ENCODE data around the gene ZC3H18. TPM values are rescaled to one million over a fixed set of nuclear protein-coding genes. Genes with fewer than 3 reads are reported as not detected.

Gene ZC3H18
- total RNA-seq, 1 experiment from 2014 or later: 11.8 TPM

GRCh38 chr16:88530858-88531203 is 39.4 kb upstream of the ZC3H18 start:
- Histone ChIP-seq H3K9me3 (ENCODE audit: low read length) (no peaks in the 10 kb centered on the region), H3K4me3 (ENCODE audit: low read length) (no peak overlapping the region), H3K27ac (ENCODE audit: low read length) (no peak overlapping the region), H3K79me2 (ENCODE audit: low read length) (peaks cover 13% of the 10 kb centered on the region), H3K9me2 (replicated peaks; ENCODE audit: low read length) (no peaks in the 10 kb centered on the region), H3K27me3 (ENCODE audit: low read length) (no peaks in the 10 kb centered on the region), H3K4me1 (ENCODE audit: insufficient read depth, low read length) (0 out of 2 replicates have a peak, but pooled peaks cover 6% of the 10 kb centered on the region), H4K20me1 (ENCODE audit: low read length) (no peaks in the 10 kb centered on the region), H3F3A (ENCODE audit: low read length, unreplicated experiment) (no peaks in the 10 kb centered on the region), H3K4me2 (ENCODE audit: low read length) (no peak overlapping the region), H3K36me3 (ENCODE audit: low read depth, low read length) (no peaks in the 10 kb centered on the region), H2AFZ (ENCODE audit: low read length) (no peak overlapping the region), H3K9ac (ENCODE audit: low read length) (no peak overlapping the region)
- no peak for ATAC-seq
- BruUV-seq (replicated peaks): no TSS peak
- POLR2A ChIA-PET (ENCODE audit: unreplicated experiment): no interaction called here
- no peak for DNase-seq
- intact Hi-C loops (cut with micrococcal nuclease): no loop called here
- TF ChIP-seq EZH2 (IDR thresholded peaks at IDR 0.05; ENCODE audit: low read length, unreplicated experiment) (no peak), EZH2phosphoT487 (IDR thresholded peaks at IDR 0.05; ENCODE audit: borderline replicate concordance, low read length) (no peak), CTCF (conservative IDR thresholded peaks at IDR 0.05; ENCODE audit: low read depth, low read length) (no peak)
- CTCF ChIA-PET: no interaction called here

- H4K20me1 ChIP-seq (ENCODE audit: low read length): no peaks in the 10 kb centered on the region
- no peak overlapping the region for H3K27ac ChIP-seq (ENCODE audit: low read length)
- BruUV-seq (replicated peaks): no TSS peak
- H2AFZ ChIP-seq (ENCODE audit: low read length): no peak overlapping the region
- no peaks in the 10 kb centered on the region for H3K9me2 ChIP-seq (replicated peaks; ENCODE audit: low read length)
- TF ChIP-seq EZH2 (IDR thresholded peaks at IDR 0.05; ENCODE audit: low read length, unreplicated experiment): no peak
- no peak for TF ChIP-seq CTCF (conservative IDR thresholded peaks at IDR 0.05; ENCODE audit: low read depth, low read length)
- TF ChIP-seq EZH2phosphoT487 (IDR thresholded peaks at IDR 0.05; ENCODE audit: borderline replicate concordance, low read length): no peak
- ATAC-seq (no peak), DNase-seq (no peak)
- 0 out of 2 replicates have a peak, but pooled peaks cover 6% of the 10 kb centered on the region for H3K4me1 ChIP-seq (ENCODE audit: insufficient read depth, low read length)
- no peaks in the 10 kb centered on the region for H3K36me3 ChIP-seq (ENCODE audit: low read depth, low read length)
- no peak overlapping the region for H3K4me2 ChIP-seq (ENCODE audit: low read length)
- H3K79me2 ChIP-seq (ENCODE audit: low read length): peaks cover 13% of the 10 kb centered on the region
- CTCF ChIA-PET: no interaction called here
- no peak overlapping the region for H3K4me3 ChIP-seq (ENCODE audit: low read length)
- H3K9me3 ChIP-seq (ENCODE audit: low read length): no peaks in the 10 kb centered on the region
- H3K9ac ChIP-seq (ENCODE audit: low read length): no peak overlapping the region
- H3K27me3 ChIP-seq (ENCODE audit: low read length): no peaks in the 10 kb centered on the region
- POLR2A ChIA-PET (ENCODE audit: unreplicated experiment): no interaction called here
- no peaks in the 10 kb centered on the region for H3F3A ChIP-seq (ENCODE audit: low read length, unreplicated experiment)
- intact Hi-C loops (cut with micrococcal nuclease): no loop called here
Measured at GRCh38 chr16:88531346-88531745, 38.9 kb upstream of the ZC3H18 start.

GRCh38 chr16:88531931-88532433 is 38.2 kb upstream of the ZC3H18 start:
- Histone ChIP-seq H3K4me3 (ENCODE audit: low read length) (no peak overlapping the region), H3K36me3 (ENCODE audit: low read depth, low read length) (no peaks in the 10 kb centered on the region), H3K9me2 (replicated peaks; ENCODE audit: low read length) (no peaks in the 10 kb centered on the region), H3K9ac (ENCODE audit: low read length) (no peak overlapping the region), H3K27ac (ENCODE audit: low read length) (no peak overlapping the region), H3K79me2 (ENCODE audit: low read length) (peaks cover 13% of the 10 kb centered on the region), H3K4me2 (ENCODE audit: low read length) (no peak overlapping the region), H3K9me3 (ENCODE audit: low read length) (no peaks in the 10 kb centered on the region), H3F3A (ENCODE audit: low read length, unreplicated experiment) (no peaks in the 10 kb centered on the region), H3K4me1 (ENCODE audit: insufficient read depth, low read length) (0 out of 2 replicates have a peak, but pooled peaks cover 6% of the 10 kb centered on the region), H3K27me3 (ENCODE audit: low read length) (no peaks in the 10 kb centered on the region), H4K20me1 (ENCODE audit: low read length) (no peaks in the 10 kb centered on the region), H2AFZ (ENCODE audit: low read length) (no peak overlapping the region)
- ChIA-PET CTCF (no interaction called here), POLR2A (ENCODE audit: unreplicated experiment) (no interaction called here)
- ATAC-seq (no peak), DNase-seq (no peak)
- TF ChIP-seq EZH2 (IDR thresholded peaks at IDR 0.05; ENCODE audit: low read length, unreplicated experiment) (no peak), EZH2phosphoT487 (IDR thresholded peaks at IDR 0.05; ENCODE audit: borderline replicate concordance, low read length) (no peak), CTCF (conservative IDR thresholded peaks at IDR 0.05; ENCODE audit: low read depth, low read length) (no peak)
- no TSS peak for BruUV-seq (replicated peaks)
- intact Hi-C loops (cut with micrococcal nuclease): no loop called here
